Neural progenitor cell (in vitro differentiated cells): ENCODE results near the gene DPF3.

Experiments used
- CTCF ChIP-seq: fragments of 200-600 bp; sonication (generic); IDR thresholded peaks from 2 replicates; pipeline ENCODE4 v1.5.1; 2017; ENCODE audit warnings: antibody characterized with exemption, mild to moderate bottlenecking
- EZH2 ChIP-seq: fragments of 200-600 bp; sonication (generic); IDR thresholded peaks from 2 replicates; pipeline ENCODE4 v1.6.1; 2017; ENCODE audit warnings: antibody characterized with exemption, mild to moderate bottlenecking, moderate library complexity

DNA sequence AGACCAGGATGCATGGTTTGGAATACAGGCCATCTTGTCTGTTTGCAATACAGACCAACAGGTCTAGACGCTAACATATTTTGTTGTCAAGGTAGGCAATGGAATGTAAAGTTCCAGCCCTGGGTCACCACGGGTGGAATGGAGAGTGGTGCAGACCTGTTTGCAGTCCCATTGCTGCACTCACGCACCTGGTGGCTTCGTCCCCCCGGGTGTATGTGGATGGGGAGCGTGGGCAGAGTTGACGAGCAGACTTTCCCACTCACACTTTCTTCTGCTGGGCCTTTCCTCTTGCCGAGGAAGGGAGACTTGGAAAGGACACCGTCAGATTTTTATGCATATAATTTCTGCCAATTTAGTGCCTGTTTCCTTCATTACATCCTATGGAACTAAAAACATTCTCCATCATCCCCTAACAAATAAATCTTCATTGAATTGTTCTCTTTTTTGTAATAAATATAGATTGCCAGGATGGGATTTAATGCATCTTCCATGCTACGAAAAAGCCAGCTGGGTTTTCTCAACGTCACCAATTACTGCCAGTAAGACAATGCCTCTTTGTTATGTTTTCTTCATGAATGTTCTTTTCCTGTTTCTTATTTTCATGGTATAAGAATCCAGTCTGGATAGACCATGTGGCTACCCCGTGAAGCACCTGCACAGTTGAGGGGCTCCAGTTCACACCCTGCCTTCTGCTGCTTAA is 47.5 kb upstream of the DPF3 start:
- TF ChIP-seq CTCF: no peak
- no peak for TF ChIP-seq EZH2
